GM21390 (cell line): Measurements from ENCODE around the gene NCF1.
"Not testable (repeated sequence)": the region's sequence is repeated elsewhere in the genome, so short reads cannot be mapped to it uniquely, and the experiment has no call there.

ENCODE experiments used
- ATAC-seq: cut with Tn5 transposase; IDR thresholded peaks from one replicate; pipeline ENCODE4 v1.9.1; 2021; ENCODE audit not compliant: unreplicated experiment

Gene NCF1

GRCh38 chr7:74773760-74774750 lies at the start of gene NCF1:
TSS of gene NCF1 (plus strand) at chr7:74774011. CDS start at chr7:74774032, 21 bp downstream.
- peak; percentile 79 for ATAC-seq

GRCh38 chr7:74725840-74726239 lies 48.0 kb upstream of the NCF1 start:
- ATAC-seq = no peak

DNA sequence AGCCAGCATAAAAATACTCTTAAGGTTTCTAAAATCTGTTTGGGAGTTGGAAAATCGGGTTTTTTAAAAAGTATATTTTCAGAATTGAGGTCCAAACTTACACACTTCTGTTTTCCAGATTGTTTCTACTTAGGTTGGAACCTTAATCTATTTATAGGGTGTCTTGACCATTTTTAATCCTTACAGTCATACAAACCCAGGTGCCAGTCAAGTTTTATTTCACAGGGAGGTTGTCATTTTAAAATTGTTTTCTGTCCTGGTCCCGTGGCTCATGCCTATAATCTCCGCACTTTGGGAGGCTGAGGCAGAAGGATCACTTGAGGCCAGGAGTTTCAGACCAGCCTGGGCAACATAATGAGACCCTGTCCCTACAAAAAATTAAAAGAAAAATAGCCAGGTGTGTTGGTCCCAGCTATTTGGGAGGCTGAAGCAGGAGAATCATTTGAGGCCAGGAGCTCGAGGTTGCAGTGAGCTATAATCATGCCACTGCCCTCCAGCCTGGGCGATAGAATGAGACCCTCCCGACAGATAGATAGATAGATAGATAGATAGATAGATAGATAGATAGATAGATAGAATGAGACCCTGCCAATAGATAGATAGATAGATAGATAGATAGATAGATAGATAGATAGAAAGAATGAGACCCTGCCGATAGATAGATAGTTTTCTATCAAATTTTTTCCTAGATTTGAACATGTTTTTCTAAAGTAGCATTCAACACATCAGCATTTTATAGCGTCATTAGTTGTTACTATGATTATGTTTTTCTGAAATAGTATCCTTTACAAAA lies 47.3 kb upstream of the NCF1 start:
- no peak for ATAC-seq

DNA sequence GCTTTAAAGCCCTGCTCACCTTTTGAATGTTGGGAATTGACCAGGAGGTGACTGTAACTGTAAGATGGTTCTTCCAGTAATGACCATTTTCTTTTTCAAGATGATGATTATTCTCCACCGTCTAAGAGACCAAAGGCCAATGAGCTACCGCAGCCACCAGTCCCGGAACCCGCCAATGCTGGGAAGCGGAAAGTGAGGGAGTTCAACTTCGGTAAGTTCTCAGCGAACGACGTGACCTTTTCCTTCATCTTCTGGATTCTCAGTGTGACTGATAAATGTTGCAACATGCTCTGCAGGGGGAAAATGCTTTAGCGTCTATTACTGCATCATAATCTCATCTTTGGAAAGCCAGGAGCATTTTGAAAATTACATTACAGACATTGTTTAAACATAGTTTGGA lies 45.1 kb upstream of the NCF1 start:
- ATAC-seq = not testable (repeated sequence)

DNA sequence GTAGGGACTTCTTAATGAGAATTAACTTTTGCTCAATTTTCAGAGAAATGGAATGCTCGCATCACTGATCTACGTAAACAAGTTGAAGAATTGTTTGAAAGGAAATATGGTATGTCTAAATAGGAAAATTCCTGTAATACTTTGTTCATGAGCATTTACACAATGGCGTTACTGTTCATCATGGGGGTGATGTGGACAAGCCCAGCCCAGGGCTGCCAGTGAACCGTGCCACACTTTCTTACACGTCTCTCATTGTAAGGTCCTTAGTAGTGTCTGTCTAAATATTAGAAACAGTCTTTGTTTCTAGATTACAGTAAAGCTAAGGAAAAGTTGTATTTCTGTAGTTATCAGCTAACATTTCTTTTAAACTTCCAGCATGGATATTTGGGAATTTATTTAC lies 43.6 kb upstream of the NCF1 start:
- ATAC-seq = not testable (repeated sequence)

DNA sequence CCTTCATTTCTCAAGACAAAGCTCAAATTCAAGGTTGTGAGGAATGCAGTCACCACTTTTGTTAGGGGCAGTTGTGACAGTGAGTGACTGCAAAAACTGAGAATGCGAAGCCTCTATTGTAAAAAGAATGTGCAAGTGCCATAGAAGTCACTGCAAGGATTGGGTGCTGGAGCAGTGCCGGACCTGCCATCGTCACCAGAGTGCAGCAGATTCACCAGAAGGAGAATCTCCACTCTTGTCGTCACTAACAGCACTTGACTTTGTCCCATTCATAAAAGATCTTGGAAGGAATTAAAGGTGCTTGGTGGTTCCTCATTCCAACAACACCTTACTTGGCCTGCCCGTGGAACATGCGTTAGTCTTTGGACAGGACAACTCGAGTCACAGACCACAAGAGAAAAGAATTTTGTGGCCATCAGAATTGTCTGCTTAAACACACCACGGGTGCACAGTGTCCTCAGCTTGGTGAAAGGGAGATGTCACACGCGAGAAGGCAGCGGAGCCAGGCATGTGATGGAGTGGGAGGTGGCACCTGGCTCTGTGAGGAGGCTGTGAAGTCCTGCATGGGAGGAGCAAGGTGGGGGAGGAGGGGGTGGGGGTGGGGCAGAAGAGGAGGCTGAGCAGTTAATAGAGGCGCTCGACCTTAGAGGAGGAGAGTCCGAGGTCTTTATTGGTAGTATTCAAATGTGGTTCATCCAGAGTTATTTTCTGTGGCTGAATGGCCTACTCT lies 33.7 kb upstream of the NCF1 start:
- ATAC-seq = not testable (repeated sequence)

- ATAC-seq = not testable (repeated sequence)
Measured at GRCh38 chr7:74743936-74744557, 29.8 kb upstream of the NCF1 start.

DNA sequence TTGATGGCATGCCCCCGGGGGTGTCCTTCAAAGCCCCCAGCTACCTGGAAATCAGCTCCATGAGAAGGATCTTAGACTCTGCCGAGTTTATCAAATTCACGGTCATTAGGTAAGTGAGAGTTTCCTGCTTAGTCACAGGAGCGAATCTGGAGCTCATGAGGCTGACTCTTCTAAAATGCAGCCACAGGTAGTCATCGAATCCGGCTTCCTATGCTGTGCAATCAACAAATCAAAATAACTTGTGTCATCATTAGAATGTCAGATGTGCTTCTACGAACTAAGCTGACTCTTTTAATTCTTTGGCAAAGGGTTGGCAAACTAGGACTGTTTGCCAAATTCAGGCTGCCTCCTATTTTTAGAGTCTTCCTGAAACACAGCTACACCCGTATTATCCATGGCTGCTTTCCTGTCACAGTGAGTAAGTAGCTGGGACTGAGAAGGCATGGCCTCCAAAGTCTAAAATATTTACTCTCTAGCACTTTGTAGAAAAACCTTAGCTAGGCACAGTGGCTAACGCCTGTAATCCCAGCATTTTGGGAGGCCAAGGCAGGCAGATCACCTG lies 19.8 kb upstream of the NCF1 start:
- not testable (repeated sequence) for ATAC-seq

DNA sequence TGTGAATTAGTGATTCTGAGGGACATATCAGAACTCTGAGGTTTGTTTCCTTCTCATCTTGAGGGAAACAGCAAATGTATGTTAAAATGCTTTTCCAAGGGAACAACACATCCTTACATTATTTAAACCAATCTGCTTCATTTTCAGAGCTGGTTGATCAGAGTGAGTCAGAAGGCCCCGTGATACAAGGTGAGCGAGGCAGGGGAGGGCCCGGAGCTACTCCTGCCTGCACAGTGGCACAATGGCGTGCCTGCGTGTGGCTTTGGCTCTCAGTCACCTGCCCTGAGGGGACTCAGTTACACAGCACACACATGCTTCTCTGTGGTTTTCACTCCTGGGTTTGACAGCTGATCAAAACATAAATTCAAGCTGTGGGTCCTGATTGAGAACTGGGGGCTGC lies 17.1 kb upstream of the NCF1 start:
- not testable (repeated sequence) for ATAC-seq

DNA sequence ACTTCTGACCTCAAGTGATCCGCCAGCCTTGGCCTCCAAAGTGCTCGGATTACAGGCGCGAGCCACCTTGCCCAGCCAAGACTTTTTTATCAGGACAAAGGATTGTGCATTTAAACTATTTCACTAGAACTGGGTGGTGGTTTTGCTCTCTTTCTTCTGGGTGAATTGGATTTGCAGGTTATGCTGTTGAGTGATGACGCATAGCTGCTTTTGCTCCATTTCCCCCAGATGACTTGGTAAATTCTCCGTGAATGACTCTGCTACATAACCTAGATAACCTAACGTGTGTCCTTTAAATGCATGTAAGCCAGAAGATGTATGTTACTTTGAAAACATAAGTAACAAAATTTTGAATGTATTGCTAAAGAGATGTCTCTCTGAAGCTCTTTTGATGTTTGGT lies 15.5 kb upstream of the NCF1 start:
- ATAC-seq = not testable (repeated sequence)

GRCh38 chr7:74758982-74759381 lies 14.8 kb upstream of the NCF1 start:
- not testable (repeated sequence) for ATAC-seq

- ATAC-seq = not testable (repeated sequence)
Measured at GRCh38 chr7:74765205-74765918, 8.4 kb upstream of the NCF1 start.

DNA sequence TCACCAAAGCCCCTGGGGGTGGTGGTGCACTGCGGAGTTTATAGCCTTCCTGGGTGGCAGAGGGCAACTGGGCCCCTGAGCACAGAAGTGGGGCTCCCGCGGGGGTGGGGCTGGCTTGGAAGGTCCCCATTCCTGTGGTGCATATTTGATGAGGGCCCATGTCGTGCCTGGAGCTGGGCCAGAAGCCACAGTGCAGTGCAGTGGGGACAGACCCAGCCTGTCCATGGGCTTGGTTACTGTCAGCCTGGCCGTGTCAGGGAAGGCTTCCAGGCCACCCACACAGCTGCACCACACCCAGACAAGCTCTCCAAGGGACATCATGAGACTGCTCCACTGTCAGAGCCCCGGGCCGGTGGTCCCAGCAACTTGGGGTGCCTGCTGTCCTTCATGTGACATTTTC lies 7.3 kb upstream of the NCF1 start:
- not testable (repeated sequence) for ATAC-seq

- ATAC-seq = not testable (repeated sequence)
Measured at GRCh38 chr7:74766991-74767390, 6.8 kb upstream of the NCF1 start.

- not testable (repeated sequence) for ATAC-seq
Measured at GRCh38 chr7:74770062-74770461, 3.7 kb upstream of the NCF1 start.

DNA sequence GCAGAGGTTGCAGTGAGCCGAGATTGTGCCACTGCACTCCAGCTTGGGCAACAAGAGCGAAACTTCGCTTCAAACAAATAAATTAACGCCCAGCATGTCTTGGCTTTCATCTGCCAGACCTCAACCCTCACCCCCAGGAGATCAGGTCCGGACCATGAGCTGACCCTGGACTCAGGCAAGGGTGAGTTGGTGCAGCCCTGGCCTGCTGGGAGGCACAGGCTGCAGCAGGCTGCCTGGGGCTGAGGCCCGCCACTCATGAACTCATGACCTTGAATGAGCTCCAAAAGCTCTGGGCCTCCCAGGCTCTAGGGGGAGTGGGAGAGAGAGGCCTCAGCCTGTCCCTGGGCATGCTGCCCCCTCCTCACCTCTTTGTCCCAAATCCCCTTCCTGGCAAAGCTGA lies 1.7 kb upstream of the NCF1 start:
- not testable (repeated sequence) for ATAC-seq

- peak; percentile 38 for ATAC-seq
Measured at GRCh38 chr7:74775111-74775510, 1.3 kb downstream of the NCF1 start.

GRCh38 chr7:74779053-74779452 lies 5.2 kb downstream of the NCF1 start:
- not testable (repeated sequence) for ATAC-seq

- not testable (repeated sequence) for ATAC-seq
Measured at GRCh38 chr7:74781746-74782145, 7.9 kb downstream of the NCF1 start.
